Lung microvascular endothelial cell (primary cell): ENCODE results near the gene TSR2. TPM values are rescaled to one million over a fixed set of nuclear protein-coding genes. Genes with fewer than 3 reads are reported as not detected.
"Not testable (repeated sequence)": the region's sequence is repeated elsewhere in the genome, so short reads cannot be mapped to it uniquely, and the experiment has no call there.

Experiments
- DNase-seq, 2 donors: peaks; one replicate each; pipeline versions ENCODE4 v3.0.0 to v3.0.0-alpha.2; 2010; ENCODE audit warnings: low read depth in 2 of 2
- total RNA-seq: library from RNA; depleted of rRNA; stranded (reverse); fragments of >200 nt; gene quantifications from 2 replicates; pipeline ENCODE4 v1.2.1, GENCODE V29; 2014

Gene TSR2
- total RNA-seq, 1 donor from 2014 or later = 16.1 TPM

- DNase-seq = peak in 1 of 2 donors; percentile 22
These were observed 34.0 kb downstream of the TSR2 start for GRCh38 chrX:54473993-54474859.

DNA sequence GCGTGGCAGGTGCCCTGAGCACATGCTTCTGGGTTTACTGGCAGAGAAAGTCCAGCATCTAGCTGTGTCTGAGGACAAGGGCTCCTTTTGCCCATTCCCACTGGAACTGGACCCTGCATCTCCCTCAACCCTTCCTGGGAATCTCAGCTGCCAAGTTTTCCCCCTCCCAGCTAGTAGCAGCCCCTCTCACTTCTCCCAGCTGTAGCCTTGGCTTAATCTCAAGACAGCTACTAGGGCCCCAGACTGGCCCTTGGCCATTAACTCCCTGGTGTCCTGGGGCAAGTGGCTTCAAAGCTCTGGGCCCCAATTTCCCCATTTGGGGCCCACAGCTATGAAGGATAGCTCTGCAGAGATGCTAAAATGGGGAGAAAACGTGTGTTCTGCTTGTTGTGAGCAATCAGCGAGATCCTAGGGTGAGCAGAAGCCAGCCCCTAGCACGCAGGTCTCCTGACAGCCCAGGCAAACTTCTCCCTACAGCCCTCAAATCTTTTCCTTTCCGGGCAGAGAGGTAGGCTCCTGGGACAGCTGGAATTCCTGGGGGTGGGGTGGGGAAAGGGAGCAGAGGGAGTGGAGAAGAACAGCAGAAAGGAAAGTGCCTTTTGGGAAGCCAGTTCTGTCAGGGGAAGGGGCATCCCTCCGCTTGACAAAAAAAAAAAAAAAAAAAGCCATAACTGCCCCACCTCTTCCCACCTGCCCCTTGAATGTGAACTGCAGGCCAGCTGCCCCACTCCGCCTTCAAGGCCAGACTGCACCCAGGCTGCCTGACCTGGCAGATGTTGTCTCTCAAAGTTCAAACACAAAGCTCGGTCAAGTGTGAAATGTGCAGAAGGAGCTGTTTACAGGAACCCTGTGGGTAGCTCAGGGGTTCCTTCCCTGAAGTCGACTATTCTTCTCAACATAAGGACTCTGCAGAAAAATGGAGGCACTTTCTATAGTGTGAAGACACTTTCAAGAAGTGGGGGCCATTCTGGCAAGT lies 39.2 kb downstream of the TSR2 start:
- DNase-seq = no peak

- DNase-seq = peak in 1 of 2 donors; percentile 4
These were observed 42.8 kb downstream of the TSR2 start for GRCh38 chrX:54482839-54483593.

DNA sequence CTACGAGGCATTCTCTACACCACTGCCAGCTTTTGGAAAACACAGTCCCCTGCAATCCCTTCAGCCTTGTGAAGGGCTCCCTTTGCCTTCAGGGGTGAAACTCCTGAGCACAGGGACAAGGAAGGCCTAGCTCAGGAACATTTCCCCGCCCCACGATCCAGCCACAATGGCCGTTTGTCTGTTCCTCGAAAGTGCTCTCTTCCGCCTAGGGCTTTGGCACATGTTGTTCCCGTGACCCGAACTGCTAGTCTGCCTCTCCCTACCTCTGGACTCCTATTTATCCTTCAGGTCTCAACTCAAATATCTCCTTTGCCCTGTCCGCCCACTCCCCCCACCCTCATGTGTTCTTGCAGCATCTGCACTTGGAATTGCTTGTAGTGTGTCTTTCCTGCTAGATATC lies 43.7 kb downstream of the TSR2 start:
- no peak for DNase-seq

- peak in 1 of 2 donors; percentile 7 for DNase-seq
These were observed 44.5 kb downstream of the TSR2 start for GRCh38 chrX:54484666-54485065.

DNA sequence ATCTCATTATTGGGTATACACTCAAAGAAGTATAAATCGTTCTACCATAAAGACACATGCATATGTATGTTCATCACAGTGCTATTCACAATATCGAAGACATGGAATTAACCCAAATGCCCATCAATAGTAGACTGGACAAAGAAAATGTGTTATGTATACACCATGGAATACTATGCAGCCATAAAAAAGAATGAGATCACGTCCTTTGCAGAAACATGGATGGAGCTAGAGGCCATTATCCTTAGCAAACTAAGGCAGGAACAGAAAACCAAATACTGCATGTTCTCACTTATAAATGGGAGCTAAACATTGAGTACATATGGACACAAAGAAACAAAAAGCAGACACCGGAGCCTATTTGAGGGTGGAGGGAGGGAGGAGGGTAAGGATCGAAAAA lies 49.6 kb downstream of the TSR2 start:
- DNase-seq = not testable (repeated sequence)

DNA sequence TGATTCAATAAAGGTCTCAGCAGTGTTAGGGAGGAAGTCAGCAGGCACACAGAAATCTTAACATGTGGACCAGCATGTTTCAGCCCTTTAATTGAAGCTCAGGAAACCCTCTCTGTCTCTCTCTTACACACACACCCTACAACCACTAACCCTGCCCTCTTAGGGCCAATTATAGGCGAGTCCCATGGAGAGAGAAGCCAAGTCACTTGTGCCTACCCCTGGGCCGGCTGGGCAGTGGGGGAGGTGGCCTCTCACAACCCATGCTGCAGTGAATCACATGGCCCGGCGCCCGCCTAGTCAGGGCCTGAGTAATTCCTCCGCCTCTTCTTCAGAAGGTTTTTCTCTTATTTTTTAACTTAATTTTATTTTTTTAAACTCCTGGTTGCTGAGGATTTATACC lies 52.1 kb downstream of the TSR2 start:
- peak in 1 of 2 donors; percentile 60 for DNase-seq

GRCh38 chrX:54494166-54494988 lies 54.2 kb downstream of the TSR2 start:
- no peak for DNase-seq

Other genes with a start within 250 kb of the TSR2 start
- 0.22 and 0.60 TPM in 2 replicates for gene WNK3, start 82.4 kb upstream of the TSR2 start, total RNA-seq
- 0.60 and 1.1 TPM in 2 replicates for gene FGD1, start 55.8 kb downstream of the TSR2 start, total RNA-seq
- gene GNL3L, start 89.8 kb downstream of the TSR2 start, total RNA-seq = 17.9 and 23.0 TPM in 2 replicates